Measurements from ENCODE around the gene CDH24. TPM values are rescaled to one million over a fixed set of nuclear protein-coding genes. Genes with fewer than 3 reads are reported as not detected.

The CDH24 gene
- total RNA-seq, 4 donors from 2014 or later = 3.0 to 4.9 (median 3.9) TPM

DNA sequence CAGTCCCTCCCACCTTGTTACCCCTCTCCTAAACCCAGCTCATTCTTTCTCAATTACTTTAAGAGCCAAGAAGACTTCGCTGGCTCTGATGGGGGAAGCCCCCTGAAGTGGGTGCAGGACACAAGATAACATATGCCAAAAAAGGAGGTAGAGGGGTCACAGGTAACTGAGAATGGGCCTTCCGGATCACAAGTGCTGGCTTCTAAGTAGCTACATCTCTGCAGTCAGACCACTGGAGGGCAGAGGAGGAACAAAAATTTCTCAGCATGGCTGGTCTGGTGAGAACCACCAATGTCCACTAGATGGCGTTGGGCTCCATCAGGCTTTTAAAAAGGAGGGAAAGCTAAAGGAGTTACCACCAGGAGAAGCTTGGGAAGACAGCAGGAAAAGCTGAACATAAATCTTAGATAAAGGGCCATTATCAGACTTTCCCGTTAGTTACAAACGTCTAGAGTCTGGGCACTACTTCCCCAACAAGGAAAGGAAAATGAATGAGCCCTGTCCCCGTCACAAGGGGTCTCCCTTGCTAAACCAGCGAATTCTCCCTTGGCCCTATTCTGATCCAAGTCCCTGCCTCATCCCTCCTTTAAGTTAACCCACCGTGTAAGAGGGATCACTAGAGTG, 11.6 kb upstream of the CDH24 start:
- WGBS, 2 donors = 28 to 29% methylated on average over 8 of the region's 8 CpGs
- H3K4me3 ChIP-seq (ENCODE audit: low read depth, poor library complexity, severe bottlenecking) = no peak overlapping the region
- TF ChIP-seq POLR2A (IDR thresholded peaks at IDR 0.05) = no peak
- TF ChIP-seq, protein P1, sequence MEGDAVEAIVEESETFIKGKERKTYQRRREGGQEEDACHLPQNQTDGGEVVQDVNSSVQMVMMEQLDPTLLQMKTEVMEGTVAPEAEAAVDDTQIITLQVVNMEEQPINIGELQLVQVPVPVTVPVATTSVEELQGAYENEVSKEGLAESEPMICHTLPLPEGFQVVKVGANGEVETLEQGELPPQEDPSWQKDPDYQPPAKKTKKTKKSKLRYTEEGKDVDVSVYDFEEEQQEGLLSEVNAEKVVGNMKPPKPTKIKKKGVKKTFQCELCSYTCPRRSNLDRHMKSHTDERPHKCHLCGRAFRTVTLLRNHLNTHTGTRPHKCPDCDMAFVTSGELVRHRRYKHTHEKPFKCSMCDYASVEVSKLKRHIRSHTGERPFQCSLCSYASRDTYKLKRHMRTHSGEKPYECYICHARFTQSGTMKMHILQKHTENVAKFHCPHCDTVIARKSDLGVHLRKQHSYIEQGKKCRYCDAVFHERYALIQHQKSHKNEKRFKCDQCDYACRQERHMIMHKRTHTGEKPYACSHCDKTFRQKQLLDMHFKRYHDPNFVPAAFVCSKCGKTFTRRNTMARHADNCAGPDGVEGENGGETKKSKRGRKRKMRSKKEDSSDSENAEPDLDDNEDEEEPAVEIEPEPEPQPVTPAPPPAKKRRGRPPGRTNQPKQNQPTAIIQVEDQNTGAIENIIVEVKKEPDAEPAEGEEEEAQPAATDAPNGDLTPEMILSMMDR (IDR thresholded peaks at IDR 0.05) = peak in 1 of 3 donors; percentile 80
- intact Hi-C loops (cut with DNase I; ENCODE audit: low total_unique reads) = no loop called here
- DNase-seq (ENCODE audit: low spot score in 2 of 2) = peak; percentile 83 to 93

DNA sequence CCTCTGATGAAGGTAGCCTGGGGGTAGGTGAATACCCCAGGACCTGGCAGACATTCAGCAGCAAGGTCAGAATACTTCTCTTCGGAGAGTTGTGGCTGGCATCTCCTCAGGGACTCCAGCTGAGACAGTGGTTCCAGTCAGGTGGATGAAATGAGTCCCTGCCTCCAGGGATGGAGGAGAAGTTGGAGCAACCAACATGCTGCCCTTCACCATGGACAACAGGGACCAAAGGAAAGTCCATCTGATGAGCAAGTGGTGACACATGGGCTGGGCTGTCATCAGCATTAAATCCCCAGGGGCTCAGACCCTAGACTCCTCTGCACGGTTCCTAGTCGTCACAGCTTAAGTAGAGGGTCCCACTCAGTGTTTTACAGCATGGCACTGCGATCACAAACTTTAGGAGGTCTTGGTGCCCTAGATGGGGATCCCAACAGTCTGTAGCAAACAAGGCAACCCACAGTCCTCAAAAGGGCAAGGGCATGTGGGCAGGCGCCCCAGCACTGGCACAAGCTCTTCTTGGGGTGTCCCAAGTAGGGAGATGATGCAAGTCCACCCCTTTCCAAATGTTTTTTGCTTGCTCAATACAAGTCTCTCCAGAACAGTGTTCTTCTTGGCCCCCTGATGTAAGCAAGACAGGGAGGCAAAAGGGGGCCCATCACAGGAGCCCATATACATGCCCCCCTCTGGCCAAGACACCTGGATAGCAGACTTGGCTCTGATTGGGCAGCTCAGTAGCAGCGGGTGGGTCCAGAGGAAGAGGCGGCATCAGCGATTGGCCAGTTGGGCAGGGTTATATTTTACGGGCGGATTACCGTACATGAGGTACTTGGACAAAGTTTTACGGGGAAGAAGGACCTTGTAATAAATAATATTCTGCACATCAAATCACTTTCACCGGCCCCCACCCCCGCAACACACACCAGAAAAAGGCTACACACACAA, 10.8 kb upstream of the CDH24 start:
- H3K4me3 ChIP-seq (ENCODE audit: low read depth, poor library complexity, severe bottlenecking) = no peak overlapping the region
- no peak for TF ChIP-seq POLR2A (IDR thresholded peaks at IDR 0.05)
- TF ChIP-seq, protein P1 (IDR thresholded peaks at IDR 0.05) = no peak
- WGBS, 2 donors = 74 to 75% methylated on average over 14 of the region's 14 CpGs
- intact Hi-C loops (cut with DNase I; ENCODE audit: low total_unique reads) = no loop called here
- DNase-seq (ENCODE audit: low spot score in 2 of 2) = no peak

DNA sequence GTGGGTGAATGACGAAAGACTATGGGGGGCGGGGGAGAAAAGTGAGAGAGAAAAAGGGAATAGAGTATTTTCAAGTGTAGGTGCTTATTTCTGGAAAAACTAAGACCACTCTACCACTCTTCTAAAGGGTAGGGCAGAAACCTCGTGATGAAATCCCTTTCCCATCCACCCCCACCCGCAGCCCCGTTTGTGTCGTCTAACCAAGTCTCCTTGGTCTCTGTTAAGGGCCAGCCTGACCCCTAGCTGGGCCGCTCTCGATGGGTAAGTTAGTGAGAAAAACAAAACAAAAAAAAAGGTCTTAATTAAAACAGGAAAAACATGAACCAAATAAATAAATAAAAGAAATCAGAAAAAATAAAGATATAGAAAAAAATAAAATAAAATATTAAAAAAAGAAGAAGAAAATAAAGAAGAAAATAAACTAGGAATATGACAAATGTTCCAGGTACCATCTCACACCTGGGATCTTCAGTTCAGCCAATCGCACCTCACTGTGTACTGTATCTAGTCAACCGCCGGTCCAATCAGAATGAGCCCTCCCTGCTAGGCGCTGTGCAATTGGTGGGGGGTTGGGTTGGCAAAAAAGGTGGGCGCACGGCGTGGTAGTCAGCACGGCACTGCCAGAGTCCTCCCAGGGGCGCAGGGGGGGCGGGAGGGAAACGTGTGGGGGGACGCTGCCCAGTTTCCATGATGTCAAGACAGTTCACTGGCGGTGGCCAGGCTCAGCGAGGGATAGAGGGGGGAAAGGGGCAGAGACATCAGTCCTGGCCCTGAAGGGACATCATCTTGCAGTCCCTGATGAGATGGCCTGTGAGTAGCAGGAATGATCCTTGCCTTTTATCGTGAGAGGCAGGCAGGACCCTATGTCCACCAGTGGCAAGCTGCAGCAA, 9.8 kb upstream of the CDH24 start:
- peak in 1 of 2 donors; percentile 9 for DNase-seq (ENCODE audit: low spot score in 2 of 2)
- WGBS, 2 donors = 85 to 89% methylated on average over 23 of the region's 23 CpGs
- no peak overlapping the region for H3K4me3 ChIP-seq (ENCODE audit: low read depth, poor library complexity, severe bottlenecking)
- intact Hi-C loops (cut with DNase I; ENCODE audit: low total_unique reads) = no loop called here
- TF ChIP-seq, protein P1 (IDR thresholded peaks at IDR 0.05) = no peak
- no peak for TF ChIP-seq POLR2A (IDR thresholded peaks at IDR 0.05)

DNA sequence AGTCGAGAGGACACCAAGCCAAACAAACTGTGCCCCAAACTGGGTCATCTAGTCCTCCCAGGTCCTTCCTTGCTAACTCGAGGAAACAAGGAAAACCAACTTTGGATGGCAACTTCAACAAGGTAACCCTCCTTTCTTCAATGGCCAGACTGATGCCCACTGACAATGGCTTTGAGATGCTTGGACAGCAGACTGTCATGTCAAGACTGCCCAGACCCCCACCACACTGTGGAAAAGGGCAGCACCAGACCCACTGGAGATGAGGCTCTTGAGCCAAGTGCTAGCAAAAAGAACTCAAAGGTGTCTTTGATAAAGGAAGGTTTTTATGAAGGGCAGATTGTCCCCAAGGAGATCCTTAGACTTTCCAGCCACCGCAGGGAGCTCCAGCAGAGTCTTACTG, 9.0 kb upstream of the CDH24 start:
- 77 to 88% methylated on average over 3 of the region's 3 CpGs for WGBS, 2 donors
- intact Hi-C loops (cut with DNase I; ENCODE audit: low total_unique reads) = no loop called here
- no peak for TF ChIP-seq POLR2A (IDR thresholded peaks at IDR 0.05)
- TF ChIP-seq, protein P1 (IDR thresholded peaks at IDR 0.05) = no peak
- peak in 1 of 2 donors; percentile 0 for DNase-seq (ENCODE audit: low spot score in 2 of 2)
- no peak overlapping the region for H3K4me3 ChIP-seq (ENCODE audit: low read depth, poor library complexity, severe bottlenecking)

DNA sequence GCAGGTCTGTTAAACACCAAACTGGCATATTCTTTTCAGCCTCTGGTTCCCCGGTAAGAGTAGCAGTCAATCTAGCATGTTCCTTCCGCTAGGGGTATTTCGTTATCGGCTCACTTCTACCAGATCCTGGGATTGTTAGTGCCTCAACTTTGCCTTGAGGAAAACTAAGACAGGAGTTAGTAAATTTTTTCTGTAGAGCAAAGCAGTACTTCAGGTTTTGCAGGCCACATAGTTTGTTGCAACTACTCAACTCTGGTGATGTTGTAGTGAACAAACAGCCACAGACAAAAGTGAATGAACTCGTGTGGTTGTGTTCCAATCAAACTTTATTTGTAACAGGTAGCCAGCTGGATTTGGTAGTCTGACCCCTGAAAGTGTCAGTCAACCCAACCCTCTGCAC, 6.3 kb upstream of the CDH24 start:
- no peak for DNase-seq (ENCODE audit: low spot score in 2 of 2)
- H3K4me3 ChIP-seq (ENCODE audit: low read depth, poor library complexity, severe bottlenecking) = no peak overlapping the region
- TF ChIP-seq POLR2A (IDR thresholded peaks at IDR 0.05) = no peak
- TF ChIP-seq, protein P1 (IDR thresholded peaks at IDR 0.05) = no peak
- 79 to 85% methylated on average over 5 of the region's 5 CpGs for WGBS, 2 donors
- intact Hi-C loops (cut with DNase I; ENCODE audit: low total_unique reads) = no loop called here

All from lower leg skin (tissue), 4 donors.